ENCODE results near the gene BCAT1. TPM values are rescaled to one million over a fixed set of nuclear protein-coding genes. Genes with fewer than 3 reads are reported as not detected.

The BCAT1 gene
- total RNA-seq, 1 experiment from 2014 or later = 0.74 TPM

- no TSS peak for BruUV-seq (replicated peaks)
- CTCF ChIA-PET = no interaction called here
These were observed 1.4 kb upstream of the BCAT1 start for GRCh38 chr12:24950231-24950834.

More at GRCh38 chr12:24950231-24950834, 1.4 kb upstream of the BCAT1 start:
- no peaks in the 10 kb centered on the region for H4K20me1 ChIP-seq (ENCODE audit: insufficient read depth)
- no peaks in the 10 kb centered on the region for H3K4me1 ChIP-seq (ENCODE audit: control insufficient read depth in 1 of 2, insufficient read depth in 2 of 2, low read length in 2 of 2)
- no peaks in the 10 kb centered on the region for H3K9me2 ChIP-seq (ENCODE audit: insufficient read depth)
- no peak overlapping the region for H3K9ac ChIP-seq (ENCODE audit: low read length)
- H3K79me2 ChIP-seq (ENCODE audit: insufficient read depth, low read length) = no peaks in the 10 kb centered on the region
- intact Hi-C loops (cut with micrococcal nuclease) = no loop called here
- no peak overlapping the region for H3K4me3 ChIP-seq (replicated peaks in 1 of 2; ENCODE audit: low read depth in 1 of 2, low read length in 2 of 2)
- POLR2A ChIA-PET = no interaction called here
- ATAC-seq (no peak), DNase-seq (ENCODE audit: low read depth, low spot score) (no peak)
- H3K36me3 ChIP-seq (ENCODE audit: control insufficient read depth in 1 of 2, insufficient read depth in 2 of 2, low read length in 2 of 2) = no peaks in the 10 kb centered on the region
- H3K27ac ChIP-seq (ENCODE audit: low read depth, low read length) = no peak overlapping the region
- no peak overlapping the region for H3K4me2 ChIP-seq (ENCODE audit: low read length)
- no peaks in the 10 kb centered on the region for H3K9me3 ChIP-seq (ENCODE audit: control insufficient read depth in 1 of 2, insufficient read depth in 1 of 2, low read depth in 1 of 2, low read length in 2 of 2)
- RAD21 ChIA-PET (ENCODE audit: low non-redundant PET in 1 of 2, low total read pairs in 2 of 2, uncharacterized antibody in 2 of 2, unreplicated experiment in 2 of 2) = no interaction called here
- H2AFZ ChIP-seq (ENCODE audit: low read depth, low read length, poor library complexity, severe bottlenecking) = no peak overlapping the region
- no peak for TF ChIP-seq POLR2AphosphoS5 (IDR thresholded peaks at IDR 0.05; ENCODE audit: low read depth, low read length)
- TF ChIP-seq EZH2 (IDR thresholded peaks at IDR 0.05) = no peak
- no peak for TF ChIP-seq CTCF (IDR thresholded peaks at IDR 0.05 in 2 of 3, conservative IDR thresholded peaks at IDR 0.05 in 1 of 3; ENCODE audit: borderline replicate concordance in 1 of 3, insufficient read depth in 1 of 3, low read depth in 2 of 3, low read length in 2 of 3)
- no peak for TF ChIP-seq EZH2phosphoT487 (IDR thresholded peaks at IDR 0.05; ENCODE audit: borderline replicate concordance)
- TF ChIP-seq REST (IDR thresholded peaks at IDR 0.05; ENCODE audit: low read depth) = no peak
- no peak for TF ChIP-seq POLR2A (IDR thresholded peaks at IDR 0.05; ENCODE audit: borderline replicate concordance, extremely low read depth, insufficient read depth, insufficient read length)
- no peak for TF ChIP-seq MAX (IDR thresholded peaks at IDR 0.05)
- TF ChIP-seq ZBTB33 (IDR thresholded peaks at IDR 0.05; ENCODE audit: extremely low read depth, insufficient replicate concordance, low read length) = no peak
- TF ChIP-seq ATF3 (IDR thresholded peaks at IDR 0.05) = no peak
- TF ChIP-seq ELF1 (IDR thresholded peaks at IDR 0.05; ENCODE audit: borderline replicate concordance, low read depth) = no peak
- no peak for TF ChIP-seq CEBPB (IDR thresholded peaks at IDR 0.05; ENCODE audit: low read depth)
- TF ChIP-seq EGR1 (IDR thresholded peaks at IDR 0.05; ENCODE audit: low read depth) = no peak
- H3K27me3 ChIP-seq (ENCODE audit: insufficient read depth, low read length) = no peaks in the 10 kb centered on the region

All from HCT116 (cell line).